GM18505 (cell line): ENCODE data around the gene SLC1A2.

Experiments
- ATAC-seq: cut with Tn5 transposase; IDR thresholded peaks from one replicate; pipeline ENCODE4 v1.9.1; 2021; ENCODE audit not compliant: unreplicated experiment
- POLR2A ChIP-seq: IDR thresholded peaks from 4 replicates; pipeline ENCODE4 v1.6.1; 2011; ENCODE audit warnings: borderline replicate concordance; ENCODE audit not compliant: insufficient read depth, insufficient read length; ENCODE audit errors: extremely low read depth

Gene SLC1A2

DNA sequence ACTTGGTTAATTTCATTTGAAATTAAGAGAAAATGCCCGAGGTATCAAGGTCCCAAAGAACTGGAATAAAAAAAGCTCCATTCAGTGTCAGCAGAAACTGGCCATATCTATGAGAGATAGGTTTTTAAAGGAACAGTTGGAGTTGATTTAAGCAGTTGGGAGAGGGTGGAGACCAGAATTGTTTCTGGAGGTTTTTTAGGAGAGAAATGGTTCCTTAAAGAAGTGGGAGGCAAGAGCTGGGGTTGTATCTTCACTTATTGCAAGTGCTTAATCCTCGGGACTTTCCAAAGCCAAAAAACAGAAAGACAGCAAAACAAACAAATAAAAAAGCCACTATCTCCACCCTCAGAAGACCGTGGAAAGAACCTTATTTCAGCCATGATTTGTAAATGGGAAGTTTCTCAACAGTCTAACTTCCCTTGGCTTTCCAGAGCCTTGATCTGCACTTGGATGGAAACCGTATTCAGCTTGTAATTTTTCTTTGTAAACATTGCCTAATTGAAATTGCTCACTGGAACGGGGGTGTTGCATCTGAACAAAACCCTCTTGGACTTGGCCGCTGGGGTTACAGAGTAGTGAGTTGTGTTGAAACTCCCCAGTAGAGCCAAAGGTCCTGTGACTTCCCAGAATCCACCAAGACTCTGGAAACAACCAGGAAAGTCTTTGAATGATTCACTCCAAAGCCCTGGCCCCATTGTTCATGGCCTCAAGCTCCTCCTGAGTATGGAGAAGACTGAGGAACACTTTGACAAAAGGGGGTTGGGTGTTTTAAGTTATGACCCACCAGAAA lies 115.6 kb downstream of the SLC1A2 start:
- no peak for TF ChIP-seq POLR2A
- ATAC-seq: no peak

DNA sequence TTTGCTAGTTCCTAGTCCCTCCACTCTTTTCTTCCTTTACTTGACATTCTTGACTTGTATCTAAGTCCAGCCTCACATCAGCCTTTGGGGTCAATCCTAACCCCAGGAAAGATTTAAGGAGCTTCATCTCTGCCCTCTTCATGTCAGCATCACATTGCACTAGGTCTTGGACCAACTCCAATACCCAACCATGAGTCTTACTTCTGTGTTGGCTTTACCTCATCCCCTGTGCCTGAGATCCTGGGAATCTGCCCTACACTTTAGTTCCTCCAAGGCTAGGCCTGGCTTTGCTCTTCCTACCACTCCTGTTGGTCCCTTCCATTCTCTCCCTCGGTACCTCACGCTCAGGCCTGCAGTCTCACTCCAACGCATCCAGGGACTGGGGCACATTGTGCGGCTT lies 117.0 kb downstream of the SLC1A2 start:
- no peak for TF ChIP-seq POLR2A
- ATAC-seq: no peak

DNA sequence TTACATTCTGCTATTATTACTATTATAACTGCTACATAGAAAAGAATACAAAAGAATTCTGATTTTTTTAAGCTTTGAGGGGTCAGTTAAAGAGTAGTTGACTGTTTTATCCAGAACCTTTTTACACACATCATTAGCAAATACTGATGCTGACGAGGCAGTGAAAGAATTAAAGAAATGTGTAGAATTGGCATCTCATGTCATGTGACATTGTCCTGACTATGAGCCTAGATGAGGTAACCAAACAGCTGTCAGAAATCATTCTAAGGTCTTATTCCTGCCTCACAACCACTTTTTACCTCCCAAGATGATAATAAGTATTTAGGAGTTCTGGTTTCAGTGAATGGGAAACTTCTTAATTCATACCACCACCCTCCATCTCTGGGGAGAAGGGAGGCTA lies 121.0 kb downstream of the SLC1A2 start:
- no peak for ATAC-seq
- TF ChIP-seq POLR2A: no peak

DNA sequence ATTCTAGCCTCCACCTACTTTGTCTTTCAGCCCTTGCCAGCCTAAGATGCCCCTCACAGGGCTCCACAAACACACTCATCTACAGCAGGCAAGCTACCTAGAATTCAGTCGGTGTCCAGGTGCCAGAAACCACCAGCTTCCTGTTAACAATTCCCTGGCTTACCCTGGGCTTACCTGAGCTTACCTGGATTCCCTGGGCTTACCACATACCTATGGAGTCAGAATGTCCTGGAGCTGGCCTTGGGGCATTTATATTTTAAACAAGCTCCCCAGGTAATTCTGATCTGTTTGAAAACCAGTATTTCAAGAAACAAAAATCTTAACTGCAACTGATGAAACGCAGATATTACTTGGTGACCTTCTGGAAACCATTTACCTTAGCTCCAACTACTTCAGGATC lies 123.6 kb downstream of the SLC1A2 start:
- no peak for TF ChIP-seq POLR2A
- ATAC-seq: no peak

DNA sequence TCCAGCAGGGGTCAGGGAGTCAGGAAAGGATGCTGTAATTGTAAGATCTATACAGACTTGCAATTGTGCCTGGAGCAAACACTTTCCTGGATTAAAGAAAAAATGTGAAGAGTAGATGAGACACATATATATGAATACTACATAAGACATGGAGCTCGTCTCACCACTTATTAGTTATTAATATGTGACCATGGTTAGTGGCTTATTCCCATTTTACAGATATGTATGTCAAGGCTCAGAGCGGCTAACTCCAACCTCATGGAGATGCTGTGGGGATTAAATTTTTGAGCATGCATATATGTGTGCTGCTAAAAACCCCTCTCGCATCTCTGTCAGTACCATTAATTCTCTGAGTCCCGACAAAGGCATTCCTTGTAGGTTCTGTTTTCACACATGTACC lies 125.7 kb downstream of the SLC1A2 start:
- ATAC-seq: no peak

DNA sequence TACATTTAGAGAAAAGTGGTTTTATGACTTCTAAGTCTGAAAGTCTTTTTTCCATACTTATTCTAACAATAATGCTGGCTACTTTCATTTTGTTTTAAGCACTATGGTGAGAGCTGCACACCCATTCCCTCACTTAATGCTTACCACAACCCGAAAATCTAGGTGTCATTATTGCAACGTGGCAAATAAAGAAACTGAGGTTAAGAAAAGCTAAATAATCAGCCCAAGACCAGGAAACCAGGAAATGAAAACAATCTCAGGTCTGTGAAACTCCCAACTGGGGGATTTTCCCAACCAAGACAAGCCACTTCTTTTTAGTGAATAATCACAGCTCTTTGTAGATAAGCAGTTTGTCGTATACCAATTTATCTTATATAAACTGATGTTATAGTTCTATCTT lies 126.3 kb downstream of the SLC1A2 start:
- no peak for TF ChIP-seq POLR2A
- ATAC-seq: no peak

More for the DNA sequence above, 125.7 kb downstream of the SLC1A2 start:
- TF ChIP-seq POLR2A: no peak

DNA sequence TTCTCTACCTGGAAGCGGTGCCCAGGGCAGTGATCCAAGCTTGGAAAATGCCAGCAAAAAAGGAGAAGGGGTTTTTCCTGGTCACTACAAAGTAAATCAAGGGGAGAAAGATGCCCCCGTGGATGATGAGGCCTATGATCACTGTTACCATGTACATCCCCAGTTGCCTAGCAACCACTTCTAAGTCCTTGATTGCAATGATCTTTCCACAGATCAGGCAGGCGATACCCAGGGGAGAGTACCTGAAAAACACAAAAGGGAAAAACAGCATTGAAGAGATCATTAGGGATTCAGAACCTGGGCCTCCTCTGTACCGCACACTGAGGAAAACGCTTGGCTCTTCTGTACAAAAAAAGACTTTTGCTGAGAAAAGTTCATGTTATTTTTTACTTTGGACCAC lies 127.1 kb downstream of the SLC1A2 start:
- TF ChIP-seq POLR2A: no peak
- ATAC-seq: no peak

DNA sequence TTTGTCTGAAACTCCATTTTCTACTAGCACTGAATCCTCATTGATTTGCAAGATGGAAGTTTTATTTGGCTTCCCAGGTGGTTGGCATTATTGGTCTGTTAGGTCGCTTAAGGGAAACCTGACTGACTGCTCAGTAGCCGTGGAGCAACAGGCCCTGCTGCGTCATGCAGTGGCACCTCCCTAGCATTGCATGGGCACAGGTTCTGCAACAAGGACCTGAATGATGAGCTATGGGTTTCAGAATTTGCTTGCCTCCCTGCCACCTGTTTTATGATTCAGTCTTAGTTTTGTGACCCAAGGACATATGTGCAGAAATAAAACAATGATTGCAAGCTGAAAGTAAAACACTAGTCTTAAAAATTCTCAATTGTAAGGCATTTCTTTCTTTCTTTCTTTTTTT lies 128.5 kb downstream of the SLC1A2 start:
- TF ChIP-seq POLR2A: no peak
- ATAC-seq: no peak

DNA sequence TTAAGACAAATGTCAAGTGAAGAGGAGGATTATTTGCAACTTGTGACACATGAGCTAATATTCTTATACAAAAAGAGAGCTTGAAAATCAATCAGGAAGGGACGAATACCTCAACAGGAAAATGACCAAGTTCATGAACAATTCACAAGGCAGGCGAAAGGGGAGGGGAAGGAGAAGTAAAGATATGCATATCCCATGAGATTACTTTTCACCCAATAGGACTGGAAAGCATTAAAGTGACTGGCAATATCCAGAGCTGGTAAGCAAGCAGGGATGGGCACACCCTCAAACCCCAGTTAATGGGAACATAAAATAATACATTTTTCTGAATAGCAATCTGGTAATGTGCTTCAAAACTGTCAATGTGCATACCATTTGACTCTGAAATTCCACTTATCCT lies 129.5 kb downstream of the SLC1A2 start:
- no peak for ATAC-seq
- TF ChIP-seq POLR2A: no peak

DNA sequence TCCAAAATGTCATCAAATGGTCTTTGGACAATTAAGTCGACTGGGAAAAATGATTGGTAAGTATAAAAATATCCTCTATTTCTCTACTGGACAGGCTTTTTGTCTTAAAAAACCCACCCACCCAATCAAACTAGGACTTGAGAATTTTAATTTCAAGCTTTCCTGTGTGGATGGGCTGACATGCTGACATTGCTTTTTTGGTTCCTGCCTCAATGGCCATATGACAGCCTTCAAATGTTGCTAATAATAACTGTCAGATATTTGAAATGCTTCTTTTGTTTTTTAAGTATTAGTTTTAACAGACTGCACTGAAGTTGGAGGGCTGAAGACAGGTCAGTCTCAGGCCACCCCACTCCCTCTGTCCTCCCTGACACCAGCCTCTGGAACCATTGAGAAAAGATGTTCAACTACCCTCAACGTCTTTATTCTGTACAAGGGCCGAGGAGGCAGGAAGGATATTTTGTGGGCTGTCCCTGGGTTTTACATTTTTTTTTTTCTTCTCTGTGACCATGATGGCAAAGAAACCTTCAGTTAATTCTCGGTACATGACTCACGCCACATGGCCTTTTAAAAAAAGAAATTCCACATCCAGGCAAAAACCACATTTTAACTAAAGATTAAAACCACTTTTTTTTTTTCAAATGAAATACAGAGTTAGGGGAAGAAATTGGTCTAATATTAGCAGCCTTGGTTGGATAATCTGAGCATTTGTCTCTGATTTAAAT lies 130.4 kb downstream of the SLC1A2 start:
- ATAC-seq: no peak
- TF ChIP-seq POLR2A: no peak

DNA sequence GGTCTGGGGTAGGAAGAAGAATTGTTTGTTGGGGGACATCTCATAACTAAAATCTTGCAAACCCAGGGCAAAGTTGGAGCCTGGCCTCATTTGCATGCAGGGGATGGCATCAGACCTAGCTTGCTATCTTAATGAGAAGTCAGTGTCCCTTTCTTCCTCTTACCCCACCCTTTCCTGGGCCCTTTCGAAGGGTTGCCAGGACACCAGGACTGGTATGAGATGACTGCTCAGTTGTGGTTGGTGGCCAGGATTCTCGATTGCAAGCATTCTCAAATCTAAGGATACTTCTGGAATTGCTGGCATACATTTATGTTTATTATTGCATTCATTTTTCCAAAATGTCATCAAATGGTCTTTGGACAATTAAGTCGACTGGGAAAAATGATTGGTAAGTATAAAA lies 131.0 kb downstream of the SLC1A2 start:
- no peak for ATAC-seq
- no peak for TF ChIP-seq POLR2A

DNA sequence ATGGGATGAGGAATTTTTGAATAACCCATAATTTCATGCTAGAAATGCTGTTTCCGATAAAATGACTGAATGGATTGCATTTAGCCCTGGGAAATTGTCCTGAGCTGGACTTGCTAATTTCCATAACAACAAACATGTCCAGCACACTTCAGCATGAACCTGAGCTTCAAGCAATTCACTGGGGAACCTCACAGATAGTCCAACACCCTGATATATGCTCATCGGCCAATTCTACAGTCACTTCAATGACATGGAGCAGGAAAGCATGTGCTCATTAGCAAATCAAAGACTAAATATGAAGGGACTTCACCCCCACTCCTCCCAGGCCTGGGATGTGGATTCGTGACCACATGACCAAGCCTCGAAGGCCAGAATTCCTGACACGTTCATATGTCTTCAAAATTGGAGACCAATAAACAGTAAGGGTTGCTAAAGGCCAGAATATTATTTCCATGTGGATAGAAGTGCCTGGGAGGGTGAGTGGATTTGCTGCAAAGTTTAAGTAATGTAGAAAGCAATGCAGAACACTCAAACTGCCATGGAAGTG lies 131.9 kb downstream of the SLC1A2 start:
- no peak for TF ChIP-seq POLR2A
- ATAC-seq: no peak

DNA sequence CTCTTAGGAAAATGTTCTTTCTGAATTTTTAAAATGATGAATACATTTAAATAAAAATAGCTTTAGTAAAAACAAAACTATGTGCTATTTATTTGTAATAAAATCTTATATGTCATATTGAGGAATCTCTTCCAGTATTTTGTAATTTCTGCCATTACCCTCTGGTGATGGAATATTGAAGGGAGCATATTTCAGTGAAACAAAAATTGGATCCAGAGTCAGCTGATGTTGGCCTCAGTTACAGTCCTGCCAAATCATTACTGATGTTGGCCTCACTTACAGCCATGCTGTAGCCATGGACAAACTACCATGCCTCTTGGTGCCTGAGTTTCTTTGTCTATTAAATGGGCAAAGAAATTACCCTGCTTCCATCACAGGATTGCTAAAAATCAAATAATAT lies 133.2 kb downstream of the SLC1A2 start:
- ATAC-seq: no peak
- TF ChIP-seq POLR2A: no peak

DNA sequence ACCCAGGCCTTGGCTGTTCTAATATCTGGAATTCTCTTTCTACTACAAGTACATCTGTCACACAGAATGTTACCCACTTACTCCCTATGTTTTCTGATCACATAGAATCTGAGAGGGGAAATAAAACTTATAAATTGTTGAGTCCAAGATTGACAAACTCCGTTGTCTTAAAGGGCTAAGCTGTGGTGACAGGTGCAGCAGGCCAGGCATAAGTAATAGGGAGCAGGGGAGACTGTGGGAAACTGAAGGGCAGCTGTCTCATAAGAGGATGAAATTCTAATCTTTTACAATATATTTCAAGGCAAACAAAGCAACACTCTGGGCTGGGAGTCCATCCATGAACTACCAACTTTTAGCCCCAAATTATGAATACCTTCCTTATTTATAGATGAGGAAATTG lies 133.9 kb downstream of the SLC1A2 start:
- no peak for ATAC-seq
- no peak for TF ChIP-seq POLR2A
